Mesenchymal stem cell (in vitro differentiated cells and primary cell): ENCODE measurements around the gene CAPZA2.

ENCODE experiments used
- DNase-seq: peaks from one replicate; pipeline ENCODE4 v3.0.0-alpha.2; 2013
- H2AFZ ChIP-seq: one replicate; pipeline ENCODE4 v1.6.1; 2013; ENCODE audit warnings: low read depth, mild to moderate bottlenecking, control low read depth, inconsistent platforms, low read length, moderate library complexity
- H2AK5ac ChIP-seq: 2 replicates; pipeline ENCODE4 v1.6.1; 2013; ENCODE audit warnings: low read length, moderate library complexity, mild to moderate bottlenecking, inconsistent platforms; ENCODE audit not compliant: severe bottlenecking
- H2BK120ac ChIP-seq: one replicate; pipeline ENCODE4 v1.6.1; 2013; ENCODE audit warnings: low read depth, mild to moderate bottlenecking, inconsistent platforms, low read length, moderate library complexity
- H2BK12ac ChIP-seq, 2 experiments: one replicate each; pipeline ENCODE4 v1.6.1; 2013; ENCODE audit warnings: inconsistent platforms in 2 of 2, low read length in 2 of 2, mild to moderate bottlenecking in 2 of 2, moderate library complexity in 2 of 2, control low read depth in 1 of 2
- H2BK15ac ChIP-seq: one replicate; pipeline ENCODE4 v1.6.1; 2013; ENCODE audit warnings: mild to moderate bottlenecking, low read depth, inconsistent platforms; ENCODE audit not compliant: poor library complexity, severe bottlenecking
- H2BK5ac ChIP-seq: 2 replicates; pipeline ENCODE4 v1.6.1; 2013; ENCODE audit warnings: low read depth, mild to moderate bottlenecking, low read length, control low read depth, inconsistent platforms; ENCODE audit not compliant: poor library complexity, severe bottlenecking
- H3K14ac ChIP-seq, 2 experiments: one replicate each; pipeline ENCODE4 v1.6.1; 2013; ENCODE audit warnings: inconsistent platforms in 2 of 2, low read length in 2 of 2, control low read depth in 1 of 2, mild to moderate bottlenecking in 1 of 2, moderate library complexity in 1 of 2
- H3K18ac ChIP-seq, 2 experiments: one replicate each; pipeline ENCODE4 v1.6.1; 2013; ENCODE audit warnings: inconsistent platforms in 2 of 2, low read length in 2 of 2, control low read depth in 1 of 2, low read depth in 1 of 2, mild to moderate bottlenecking in 1 of 2
- H3K23ac ChIP-seq, 2 experiments: one replicate each; pipeline ENCODE4 v1.6.1; 2013; ENCODE audit warnings: inconsistent platforms in 2 of 2, low read length in 2 of 2, mild to moderate bottlenecking in 2 of 2, moderate library complexity in 2 of 2, control low read depth in 1 of 2
- H3K27ac ChIP-seq: 2 replicates; pipeline ENCODE4 v1.5.1; 2013; ENCODE audit warnings: mild to moderate bottlenecking, moderate library complexity, low read length, control low read depth, inconsistent platforms; ENCODE audit not compliant: poor library complexity, severe bottlenecking
- H3K27me3 ChIP-seq, 2 experiments: 2 replicates each; pipeline versions ENCODE4 v1.6.1 to v1.7.0; 2013; ENCODE audit warnings: low read length in 2 of 2, mild to moderate bottlenecking in 2 of 2, moderate library complexity in 2 of 2, control low read depth in 1 of 2, inconsistent platforms in 1 of 2; ENCODE audit not compliant: control insufficient read depth in 1 of 2, insufficient read depth in 1 of 2
- H3K36me3 ChIP-seq, 2 experiments: 2 replicates each; pipeline versions ENCODE4 v1.6.1 to v1.7.0; 2013; ENCODE audit warnings: low read length in 2 of 2, control low read depth in 1 of 2, inconsistent platforms in 1 of 2, low read depth in 1 of 2, mild to moderate bottlenecking in 1 of 2; ENCODE audit not compliant: insufficient read depth in 2 of 2, control insufficient read depth in 1 of 2
- H3K4ac ChIP-seq, 2 experiments: one replicate each; pipeline ENCODE4 v1.6.1; 2013; ENCODE audit warnings: inconsistent platforms in 2 of 2, low read length in 2 of 2, mild to moderate bottlenecking in 2 of 2, moderate library complexity in 2 of 2, control low read depth in 1 of 2, low read depth in 1 of 2
- H3K4me1 ChIP-seq: 2 replicates; pipeline ENCODE4 v1.6.1; 2013; ENCODE audit warnings: low read depth, low read length, control low read depth; ENCODE audit not compliant: control insufficient read depth, insufficient read depth
- H3K4me2 ChIP-seq: 2 replicates; pipeline ENCODE4 v1.6.1; 2013; ENCODE audit warnings: low read length, mild to moderate bottlenecking, inconsistent platforms; ENCODE audit not compliant: poor library complexity, severe bottlenecking
- H3K4me3 ChIP-seq, 2 experiments: 2 replicates each; pipeline versions ENCODE4 v1.5.1 to v1.7.0; 2013; ENCODE audit warnings: low read length in 2 of 2, mild to moderate bottlenecking in 2 of 2, control low read depth in 1 of 2, low read depth in 1 of 2; ENCODE audit not compliant: insufficient read depth in 1 of 2
- H3K79me1 ChIP-seq: replicated peaks from 2 replicates; pipeline ENCODE4 v1.6.1; 2013; ENCODE audit warnings: mild to moderate bottlenecking, control low read depth, low read length, inconsistent platforms; ENCODE audit not compliant: poor library complexity, severe bottlenecking
- H3K9ac ChIP-seq: 2 replicates; pipeline ENCODE4 v1.7.0; 2013; ENCODE audit warnings: mild to moderate bottlenecking, low read length, moderate library complexity
- H3K9me3 ChIP-seq: 2 replicates; pipeline ENCODE4 v1.7.0; 2013; ENCODE audit warnings: mild to moderate bottlenecking, low read length; ENCODE audit not compliant: control insufficient read depth
- H4K8ac ChIP-seq: one replicate; pipeline ENCODE4 v1.6.1; 2013; ENCODE audit warnings: inconsistent platforms, mild to moderate bottlenecking, low read length, moderate library complexity
- H4K91ac ChIP-seq: one replicate; pipeline ENCODE4 v1.6.1; 2013; ENCODE audit warnings: mild to moderate bottlenecking, low read length, inconsistent platforms
- WGBS: methylation state at CpG from one replicate; pipeline ENCODE4 v1.1.7; 2013; ENCODE audit warnings: mixed read lengths; 5-methylcytosine and 5-hydroxymethylcytosine counted together

CAPZA2 gene

DNA sequence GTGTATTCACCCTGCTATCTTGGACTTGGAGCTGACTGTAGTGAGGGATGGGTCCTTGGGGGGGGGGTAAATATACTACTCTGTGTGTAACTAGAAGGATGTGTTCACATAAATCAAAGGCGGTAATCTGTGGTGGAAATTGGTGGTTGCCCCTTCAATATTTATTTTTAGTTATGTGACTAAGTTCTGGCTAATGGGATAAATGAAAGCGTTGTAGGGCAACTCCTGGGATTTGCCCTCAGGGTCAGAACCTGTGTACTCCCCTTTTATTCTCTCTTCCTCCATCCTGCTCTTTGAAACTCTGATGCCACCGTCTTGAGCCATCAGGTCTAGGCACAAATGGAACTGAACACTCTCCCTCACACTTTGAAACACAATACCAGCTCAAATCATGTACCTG lies 66.6 kb downstream of the CAPZA2 start:
- DNase-seq, result no peak
- H3K9ac ChIP-seq, result no peak overlapping the region
- no peak overlapping the region for H3K18ac ChIP-seq
- no peaks in the 10 kb centered on the region for H3K27me3 ChIP-seq
- H2AFZ ChIP-seq, result no peak overlapping the region
- H3K9me3 ChIP-seq, result no peaks in the 10 kb centered on the region
- H3K4ac ChIP-seq, result no peak overlapping the region
- H2BK12ac ChIP-seq, result no peak overlapping the region
- H3K4me2 ChIP-seq, result no peak overlapping the region
- no peaks in the 10 kb centered on the region for H3K36me3 ChIP-seq
- no peak overlapping the region for H4K8ac ChIP-seq
- no peak overlapping the region for H3K14ac ChIP-seq
- H3K4me1 ChIP-seq, result no peaks in the 10 kb centered on the region
- no peak overlapping the region for H2BK120ac ChIP-seq
- no peak overlapping the region for H2AK5ac ChIP-seq
- 59% methylated on average over 3 of the region's 3 CpGs for WGBS
- H3K4me3 ChIP-seq, result no peak overlapping the region
- H2BK5ac ChIP-seq, result no peak overlapping the region
- H3K79me1 ChIP-seq, result no peaks in the 10 kb centered on the region
- H3K23ac ChIP-seq, result no peak overlapping the region
- no peak overlapping the region for H2BK15ac ChIP-seq
- H4K91ac ChIP-seq, result no peak overlapping the region
- no peak overlapping the region for H3K27ac ChIP-seq

DNA sequence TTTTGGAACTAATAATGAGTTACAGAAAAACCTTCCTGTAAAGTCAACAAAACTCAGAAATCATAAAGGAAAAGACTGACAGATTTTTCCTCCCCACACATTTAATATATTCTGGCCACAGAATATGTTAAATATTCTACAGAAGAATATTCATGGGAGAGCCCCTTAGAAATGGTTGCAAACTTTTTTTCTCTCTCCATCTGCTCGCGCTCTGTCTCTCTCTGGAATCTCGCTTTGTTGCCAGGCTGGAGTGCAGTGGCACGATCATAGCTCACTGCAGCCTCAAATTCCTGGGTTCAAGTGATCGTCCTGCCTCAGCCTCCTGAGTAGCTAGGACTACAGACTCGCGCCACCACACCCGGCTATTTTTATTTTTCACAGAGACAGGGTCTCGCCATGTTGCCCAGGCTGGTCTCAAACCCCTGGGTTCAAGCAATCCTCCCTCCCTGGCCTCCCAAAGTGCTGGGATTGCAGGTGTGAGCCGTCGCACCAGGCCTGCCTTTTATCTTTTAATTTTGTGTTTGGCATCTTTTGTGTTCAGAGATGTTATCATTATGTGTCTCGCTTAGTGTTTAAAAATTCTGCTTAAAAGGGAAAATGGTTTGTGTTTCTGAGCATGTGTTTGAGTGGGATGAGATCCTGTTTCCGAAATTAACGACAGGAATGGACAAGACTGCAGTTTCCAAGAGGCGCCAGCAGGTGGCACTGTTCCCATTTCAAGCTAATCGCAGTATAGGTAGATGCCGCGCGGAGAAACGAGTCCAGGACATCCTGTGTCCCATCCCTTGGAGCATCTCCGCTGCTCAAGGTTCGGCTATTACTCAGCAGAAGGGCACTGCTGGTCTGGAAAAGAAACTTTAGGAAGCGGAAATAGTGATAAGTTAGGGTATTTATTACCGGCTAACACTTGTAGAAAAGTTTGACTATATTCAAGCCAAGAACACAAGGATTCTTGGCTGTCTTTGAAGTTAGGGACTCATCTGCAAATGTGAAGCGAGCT lies 67.8 kb downstream of the CAPZA2 start:
- Histone ChIP-seq H3K4me2 (peak overlapping the region; percentile 7), H3K36me3 (no peaks in the 10 kb centered on the region), H2BK12ac (no peak overlapping the region), H3K27ac (no peak overlapping the region), H2AK5ac (no peak overlapping the region), H3K14ac (no peak overlapping the region), H3K9me3 (no peaks in the 10 kb centered on the region), H3K23ac (no peak overlapping the region), H2BK5ac (no peak overlapping the region), H3K18ac (no peak overlapping the region), H3K4me3 (no peak overlapping the region), H4K91ac (no peak overlapping the region), H3K9ac (peak overlapping the region; percentile 46), H2BK15ac (no peak overlapping the region), H3K4ac (no peak overlapping the region), H3K4me1 (no peaks in the 10 kb centered on the region), H3K27me3 (no peaks in the 10 kb centered on the region), H3K79me1 (no peaks in the 10 kb centered on the region), H2AFZ (no peak overlapping the region), H4K8ac (no peak overlapping the region), H2BK120ac (no peak overlapping the region)
- DNase-seq, result peak; percentile 75
- WGBS, result 40% methylated on average over 25 of the region's 25 CpGs

DNA sequence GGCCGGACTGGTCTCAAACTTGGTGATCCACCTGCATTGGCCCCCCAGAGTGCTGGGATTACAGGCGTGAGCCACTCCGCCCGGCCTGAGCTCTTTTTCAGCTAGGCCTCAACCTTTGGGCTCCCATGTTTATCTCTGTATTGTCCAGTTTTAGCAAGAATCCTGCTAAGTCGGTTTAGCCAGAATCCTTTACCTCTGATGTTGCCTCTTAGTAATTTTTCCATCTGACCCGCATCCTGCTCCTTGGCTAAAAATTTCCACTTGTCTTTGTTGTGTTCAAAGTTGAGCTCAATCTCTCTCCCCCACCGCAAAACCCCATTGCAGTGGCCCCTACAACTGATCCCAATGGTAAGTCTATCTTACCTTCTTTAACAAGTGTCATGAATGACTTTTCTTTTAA lies 70.2 kb downstream of the CAPZA2 start:
- no peaks in the 10 kb centered on the region for H3K4me1 ChIP-seq
- DNase-seq, result no peak
- no peaks in the 10 kb centered on the region for H3K36me3 ChIP-seq
- H3K23ac ChIP-seq, result no peak overlapping the region
- no peak overlapping the region for H4K91ac ChIP-seq
- no peak overlapping the region for H2BK120ac ChIP-seq
- no peak overlapping the region for H4K8ac ChIP-seq
- no peak overlapping the region for H2AFZ ChIP-seq
- H2BK12ac ChIP-seq, result no peak overlapping the region
- no peak overlapping the region for H3K4ac ChIP-seq
- H3K9me3 ChIP-seq, result no peaks in the 10 kb centered on the region
- no peak overlapping the region for H2BK15ac ChIP-seq
- no peak overlapping the region for H2AK5ac ChIP-seq
- H3K27ac ChIP-seq, result no peak overlapping the region
- no peak overlapping the region for H2BK5ac ChIP-seq
- no peak overlapping the region for H3K18ac ChIP-seq
- no peak overlapping the region for H3K9ac ChIP-seq
- no peak overlapping the region for H3K4me2 ChIP-seq
- no peak overlapping the region for H3K4me3 ChIP-seq
- H3K79me1 ChIP-seq, result no peaks in the 10 kb centered on the region
- peaks cover 0 to 8% of the 10 kb centered on the region in 2 experiments for H3K27me3 ChIP-seq
- H3K14ac ChIP-seq, result no peak overlapping the region
- 96% methylated on average over 7 of the region's 7 CpGs for WGBS

DNA sequence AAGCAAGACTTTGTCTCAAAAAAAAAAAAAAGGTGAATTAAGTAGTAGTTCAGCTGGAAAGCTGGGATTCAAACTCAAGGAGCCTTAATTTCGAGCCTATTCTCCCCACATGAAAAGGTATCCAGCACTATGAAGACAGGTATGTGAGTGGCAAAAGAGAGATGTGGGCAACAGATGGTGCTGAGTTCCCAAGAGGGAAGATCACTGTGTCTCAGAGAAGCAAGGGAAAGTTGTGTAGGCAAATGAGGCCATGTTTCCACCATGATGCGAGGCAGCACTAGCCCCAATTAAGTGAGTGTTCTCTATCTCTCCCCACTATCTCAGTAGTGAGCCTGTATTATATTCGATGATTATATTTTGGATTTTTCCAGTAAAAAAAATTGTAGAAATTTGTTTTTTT lies 71.1 kb downstream of the CAPZA2 start:
- Histone ChIP-seq H3K27me3 (peaks cover 0 to 8% of the 10 kb centered on the region in 2 experiments), H2BK12ac (no peak overlapping the region), H2AFZ (no peak overlapping the region), H3K36me3 (no peaks in the 10 kb centered on the region), H3K4ac (no peak overlapping the region), H2BK5ac (no peak overlapping the region), H3K18ac (peak overlapping the region in 1 of 2 experiments; percentile 11), H3K27ac (no peak overlapping the region), H3K23ac (no peak overlapping the region), H4K8ac (no peak overlapping the region), H3K79me1 (no peaks in the 10 kb centered on the region), H2BK15ac (no peak overlapping the region), H3K14ac (no peak overlapping the region), H2BK120ac (no peak overlapping the region), H4K91ac (no peak overlapping the region), H3K4me2 (no peak overlapping the region), H3K4me3 (no peak overlapping the region), H3K9me3 (no peaks in the 10 kb centered on the region), H3K4me1 (no peaks in the 10 kb centered on the region), H3K9ac (no peak overlapping the region), H2AK5ac (no peak overlapping the region)
- DNase-seq, result no peak
- WGBS, result 92% methylated on average over 1 of the region's 3 CpGs
